Heart right ventricle (tissue), 16 donors: Measurements from ENCODE around the gene HTR7. TPM values are rescaled to one million over a fixed set of nuclear protein-coding genes. Genes with fewer than 3 reads are reported as not detected.
"Not testable (repeated sequence)": the region's sequence is repeated elsewhere in the genome, so short reads cannot be mapped to it uniquely, and the experiment has no call there.

Experiments used
- ATAC-seq, 8 donors: fragments of 200-7000 bp; cut with Tn5 transposase; one replicate each; pipeline ENCODE4 v1.9.1; 2020; ENCODE audit warnings: mild to moderate bottlenecking in 8 of 8, moderate library complexity in 8 of 8, moderate number of reproducible peaks in 1 of 8
- DNase-seq, 2 donors: peaks; one replicate each; pipeline ENCODE4 v3.0.0-alpha.2; 2020
- H3K27ac ChIP-seq, 10 donors: fragments of 200-600 bp; sonication (generic) in 2 of 10; one replicate each; pipeline versions ENCODE4 v1.5.0 to v1.8.0; 2020 to 2022; ENCODE audit warnings: mild to moderate bottlenecking in 3 of 10
- H3K27me3 ChIP-seq, 7 donors: fragments of 200-600 bp; one replicate each; pipeline ENCODE4 v1.8.0; 2021 to 2022; ENCODE audit warnings: mild to moderate bottlenecking in 2 of 7
- H3K36me3 ChIP-seq, 9 donors: fragments of 200-600 bp; sonication (generic) in 1 of 9; one replicate each; pipeline versions ENCODE4 v1.5.0 to v1.8.0; 2020 to 2022; ENCODE audit warnings: mild to moderate bottlenecking in 2 of 9
- H3K4me1 ChIP-seq, 9 donors: fragments of 200-600 bp; sonication (generic) in 1 of 9; one replicate each; pipeline versions ENCODE4 v1.5.0 to v1.8.0; 2020 to 2022; ENCODE audit warnings: mild to moderate bottlenecking in 4 of 9
- H3K4me3 ChIP-seq, 10 donors: fragments of 200-600 bp; sonication (generic) in 2 of 10; one replicate each; pipeline versions ENCODE4 v1.5.0 to v1.8.0; 2020 to 2022; ENCODE audit warnings: mild to moderate bottlenecking in 7 of 10, moderate library complexity in 2 of 10
- H3K9me3 ChIP-seq, 11 donors: fragments of 200-600 bp in 10 of 11; sonication (generic) in 2 of 11; one replicate each; pipeline versions ENCODE4 v1.5.0 to v1.8.0; 2013 to 2022; ENCODE audit warnings: mild to moderate bottlenecking in 2 of 11, control low read depth in 1 of 11, moderate library complexity in 1 of 11
- WGBS, 2 donors: extraction: QIAGEN DNeasy Blood & Tissue Kit; methylation state at CpG; one replicate each; pipeline ENCODE4 v1.1.7; 2013; ENCODE audit warnings: inconsistent platforms in 1 of 2; 5-methylcytosine and 5-hydroxymethylcytosine counted together
- intact Hi-C, 10 donors: fragments of 100-400 bp; cut with DNase I; formaldehyde crosslinking; loops; one replicate each; pipeline versions ENCODE4 v1.11.1 to v1.14.2; 2022
- polyA plus RNA-seq, 2 donors: library from polyadenylated mRNA; stranded (reverse); fragments of 200-250 nt; gene quantifications; one replicate each; pipeline ENCODE4 v1.2.3, GENCODE V29; 2013
- total RNA-seq, 10 donors: library from RNA; stranded (reverse); fragmentation: NEBNext Ultra II Directional in 3 of 10; extraction: Animal tissue kit (Norgen Biotek cat#: 25700) in 3 of 10; gene quantifications; one replicate each; pipeline versions ENCODE4 v1.2.1 to v1.2.4, GENCODE V29; 2021 to 2023
- TF ChIP-seq, protein P1 (sequence below), 9 donors: fragments of 200-600 bp; sonication (generic) in 2 of 9; IDR thresholded peaks; one replicate each; pipeline versions ENCODE4 v1.5.0 to v1.8.0; 2021 to 2022; ENCODE audit warnings: antibody characterized with exemption in 9 of 9, mild to moderate bottlenecking in 5 of 9, moderate library complexity in 1 of 9
- donor health status: Arrhythmogenic right ventricular cardiomyopathy.
- donor health status: ischemic (EF 13 %, LVEDD 7.1; RV severe dilation, severe dysfunction).
- donor health status: healthy with polysubstance abuse.
- donor health status: DM: no; HTN: yes; CAD: no.
- donor health status: DM: no; HTN: no; CAD: no.
- donor health status: ischemic (EF 25% LVEDD 6.9; RV normal size, moderate dysfunction).
- donor health status: ischemic (EF 25% LVEDD 5.7; RV mildly dilated, moderate dysfunction).
- donor health status: healthy.
- donor health status: DM: yes; HTN: yes; CAD: no.
- donor health status: Ischemic cardiomyopathy.
- donor health status: ischemic (EF 35%, LVEDD 5.7; RV mildly dilated, moderate dysfunction).
- donor health status: nonischemic (EF 11% LVEDD 7.7; RV severe dilation, severe dysfunction).
- donor health status: DM: yes; HTN: yes; CAD: no.
- donor health status: PGD.
- donor health status: ischemic (EF 29% LVEDD 5.4; RV normal size, mild dysfunction).
- donor health status: nonischemic (EF 23%, LVEDD 6.1; RV moderate dilation, normal function).

Gene HTR7
- total and polyA plus RNA-seq, 12 donors, result 0.09 to 0.28 (median 0.15) TPM; not detected in 3

DNA sequence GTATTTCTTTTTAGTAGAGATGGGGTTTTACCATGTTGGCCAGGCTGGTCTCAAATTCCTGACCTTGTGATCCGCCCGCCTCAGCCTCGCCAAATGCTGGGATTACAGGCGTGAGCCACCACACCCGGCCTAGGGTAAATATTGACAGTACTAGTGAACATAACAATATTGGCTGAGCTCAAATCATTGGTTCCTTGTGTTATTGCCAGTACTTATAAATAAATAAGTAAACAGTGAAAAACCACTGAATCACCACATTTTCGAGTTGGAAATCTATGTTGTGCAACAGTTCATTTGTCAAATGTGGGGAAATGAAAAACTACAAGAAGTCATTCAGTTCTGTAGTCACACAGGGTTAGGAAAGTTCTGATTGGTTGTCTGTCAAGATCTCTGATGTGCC, 29.7 kb upstream of the HTR7 start:
- DNase-seq (no peak), ATAC-seq (no peak)
- peaks cover 0 to 11% (median 0%) of the 10 kb centered on the region in 9 donors for H3K4me1 ChIP-seq
- H3K27ac ChIP-seq, result no peak overlapping the region
- intact Hi-C loops, result no loop called here
- H3K36me3 ChIP-seq, result peaks cover 0 to 99% (median 37%) of the 10 kb centered on the region in 9 donors
- TF ChIP-seq, protein P1, sequence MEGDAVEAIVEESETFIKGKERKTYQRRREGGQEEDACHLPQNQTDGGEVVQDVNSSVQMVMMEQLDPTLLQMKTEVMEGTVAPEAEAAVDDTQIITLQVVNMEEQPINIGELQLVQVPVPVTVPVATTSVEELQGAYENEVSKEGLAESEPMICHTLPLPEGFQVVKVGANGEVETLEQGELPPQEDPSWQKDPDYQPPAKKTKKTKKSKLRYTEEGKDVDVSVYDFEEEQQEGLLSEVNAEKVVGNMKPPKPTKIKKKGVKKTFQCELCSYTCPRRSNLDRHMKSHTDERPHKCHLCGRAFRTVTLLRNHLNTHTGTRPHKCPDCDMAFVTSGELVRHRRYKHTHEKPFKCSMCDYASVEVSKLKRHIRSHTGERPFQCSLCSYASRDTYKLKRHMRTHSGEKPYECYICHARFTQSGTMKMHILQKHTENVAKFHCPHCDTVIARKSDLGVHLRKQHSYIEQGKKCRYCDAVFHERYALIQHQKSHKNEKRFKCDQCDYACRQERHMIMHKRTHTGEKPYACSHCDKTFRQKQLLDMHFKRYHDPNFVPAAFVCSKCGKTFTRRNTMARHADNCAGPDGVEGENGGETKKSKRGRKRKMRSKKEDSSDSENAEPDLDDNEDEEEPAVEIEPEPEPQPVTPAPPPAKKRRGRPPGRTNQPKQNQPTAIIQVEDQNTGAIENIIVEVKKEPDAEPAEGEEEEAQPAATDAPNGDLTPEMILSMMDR (IDR thresholded peaks at IDR 0.05), result no peak
- no peak overlapping the region for H3K4me3 ChIP-seq
- no peaks in the 10 kb centered on the region for H3K27me3 ChIP-seq
- WGBS, 2 donors, result 92 to 97% methylated on average over 6 of the region's 6 CpGs
- H3K9me3 ChIP-seq, result no peaks in the 10 kb centered on the region

DNA sequence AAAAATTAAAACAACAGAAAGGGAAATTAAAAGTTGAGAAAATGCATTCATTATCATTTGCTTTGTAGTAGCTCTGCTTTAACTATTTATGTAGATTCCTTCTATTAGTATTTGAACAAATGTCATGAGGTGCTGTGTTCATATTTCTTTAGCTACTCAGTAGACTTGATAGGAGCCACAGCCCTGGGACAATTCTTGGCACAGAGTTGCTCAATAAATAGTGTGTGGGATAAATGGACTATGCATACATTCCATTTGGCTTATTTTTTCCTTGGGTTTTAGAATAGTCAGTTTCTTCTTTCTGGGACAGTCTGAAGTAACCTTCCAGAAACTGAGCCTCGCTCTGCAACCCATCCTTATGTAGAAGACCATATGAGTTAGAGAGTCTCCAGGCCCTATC, 27.3 kb upstream of the HTR7 start:
- WGBS, 2 donors, result 100% methylated on average over 1 of the region's 1 CpG
- Histone ChIP-seq H3K27me3 (no peaks in the 10 kb centered on the region), H3K9me3 (no peaks in the 10 kb centered on the region), H3K36me3 (peaks cover 0 to 95% (median 47%) of the 10 kb centered on the region in 9 donors), H3K4me1 (peaks cover 0 to 11% (median 0%) of the 10 kb centered on the region in 9 donors), H3K27ac (no peak overlapping the region), H3K4me3 (no peak overlapping the region)
- ATAC-seq, result no peak
- TF ChIP-seq, protein P1 (IDR thresholded peaks at IDR 0.05), result no peak
- no peak for DNase-seq
- intact Hi-C loops, result no loop called here

DNA sequence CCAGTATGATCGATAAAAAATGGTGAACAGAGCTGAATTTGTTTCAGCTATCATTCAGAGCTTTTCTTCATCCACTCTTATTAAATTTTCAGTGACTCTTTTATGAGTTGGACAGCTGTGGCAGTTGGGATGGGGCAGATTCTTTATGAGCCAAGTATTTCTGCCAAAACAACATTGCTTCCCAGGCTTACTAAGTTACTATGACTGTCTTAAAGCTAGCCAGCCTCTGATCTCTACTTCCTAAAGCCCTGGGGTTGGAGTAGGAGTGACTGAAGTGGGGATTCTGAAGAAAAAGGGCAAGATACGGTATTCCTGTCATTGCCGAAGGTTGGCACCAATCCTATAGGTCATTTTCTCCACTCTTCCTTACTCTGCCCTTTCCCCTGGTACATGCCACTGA, 26.6 kb upstream of the HTR7 start:
- ATAC-seq, result no peak
- no peaks in the 10 kb centered on the region for H3K9me3 ChIP-seq
- peaks cover 0 to 11% (median 0%) of the 10 kb centered on the region in 9 donors for H3K4me1 ChIP-seq
- 81 to 82% methylated on average over 3 of the region's 3 CpGs for WGBS, 2 donors
- TF ChIP-seq, protein P1 (IDR thresholded peaks at IDR 0.05), result no peak
- no peak for DNase-seq
- no peak overlapping the region for H3K4me3 ChIP-seq
- H3K27me3 ChIP-seq, result no peaks in the 10 kb centered on the region
- intact Hi-C loops, result no loop called here
- H3K36me3 ChIP-seq, result peaks cover 0 to 92% (median 47%) of the 10 kb centered on the region in 9 donors
- no peak overlapping the region for H3K27ac ChIP-seq

GRCh38 chr10:90880059-90880719, 22.4 kb upstream of the HTR7 start:
- H3K36me3 ChIP-seq, result peaks cover 0 to 92% (median 34%) of the 10 kb centered on the region in 9 donors
- intact Hi-C loops, result loop anchor here in 1 of 10 donors (2.0 kb wide), 1 partner anchor 371 kb away; no protein-coding TSS in a partner anchor

More at GRCh38 chr10:90880059-90880719, 22.4 kb upstream of the HTR7 start:
- ATAC-seq, H3K27ac ChIP-seq, H3K4me3 ChIP-seq, H3K9me3 ChIP-seq, DNase-seq, H3K27me3 ChIP-seq, H3K4me1 ChIP-seq: not testable (repeated sequence)
- 71 to 73% methylated on average over 8 of the region's 8 CpGs for WGBS, 2 donors
- TF ChIP-seq, protein P1 (IDR thresholded peaks at IDR 0.05), result peak; percentile 53 to 82 (median 73)
